ENCODE measurements around the gene PGAP2.

DNA sequence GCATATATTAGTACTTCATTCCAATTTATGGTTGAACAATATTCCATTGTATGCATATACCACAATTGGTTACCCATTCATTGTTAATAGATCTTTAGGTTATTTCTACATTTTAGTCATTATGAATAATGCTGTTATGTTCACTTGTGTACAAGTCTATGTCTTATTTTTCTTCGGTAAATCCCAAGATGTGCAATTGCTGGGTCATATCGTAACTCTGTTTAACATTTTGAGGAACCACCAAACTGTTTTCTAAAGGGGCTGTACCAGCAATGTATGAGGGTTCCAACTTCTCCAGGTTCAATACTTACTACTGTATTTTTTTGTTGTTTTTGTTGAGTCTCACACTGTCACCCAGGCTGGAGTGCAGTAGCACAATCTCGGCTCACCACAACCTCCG is 44.1 kb upstream of the PGAP2 start:
- TF ChIP-seq CTCF (optimal IDR thresholded peaks at IDR 0.05 in 1 of 3, IDR thresholded peaks at IDR 0.05 in 1 of 3, conservative IDR thresholded peaks at IDR 0.05 in 1 of 3; ENCODE audit: extremely low read depth in 1 of 3, insufficient read depth in 2 of 3, low read length in 3 of 3) (no peak), EZH2 (IDR thresholded peaks at IDR 0.05; ENCODE audit: low read length) (no peak)
